Measurements from ENCODE around the gene SSC5D.
"Not testable (repeated sequence)": the region's sequence is repeated elsewhere in the genome, so short reads cannot be mapped to it uniquely, and the experiment has no call there.

SSC5D gene

GRCh38 chr19:55486971-55487923 lies 989 bp upstream of the SSC5D start:
- peak; percentile 92 for DNase-seq (ENCODE audit: low read depth)

DNA sequence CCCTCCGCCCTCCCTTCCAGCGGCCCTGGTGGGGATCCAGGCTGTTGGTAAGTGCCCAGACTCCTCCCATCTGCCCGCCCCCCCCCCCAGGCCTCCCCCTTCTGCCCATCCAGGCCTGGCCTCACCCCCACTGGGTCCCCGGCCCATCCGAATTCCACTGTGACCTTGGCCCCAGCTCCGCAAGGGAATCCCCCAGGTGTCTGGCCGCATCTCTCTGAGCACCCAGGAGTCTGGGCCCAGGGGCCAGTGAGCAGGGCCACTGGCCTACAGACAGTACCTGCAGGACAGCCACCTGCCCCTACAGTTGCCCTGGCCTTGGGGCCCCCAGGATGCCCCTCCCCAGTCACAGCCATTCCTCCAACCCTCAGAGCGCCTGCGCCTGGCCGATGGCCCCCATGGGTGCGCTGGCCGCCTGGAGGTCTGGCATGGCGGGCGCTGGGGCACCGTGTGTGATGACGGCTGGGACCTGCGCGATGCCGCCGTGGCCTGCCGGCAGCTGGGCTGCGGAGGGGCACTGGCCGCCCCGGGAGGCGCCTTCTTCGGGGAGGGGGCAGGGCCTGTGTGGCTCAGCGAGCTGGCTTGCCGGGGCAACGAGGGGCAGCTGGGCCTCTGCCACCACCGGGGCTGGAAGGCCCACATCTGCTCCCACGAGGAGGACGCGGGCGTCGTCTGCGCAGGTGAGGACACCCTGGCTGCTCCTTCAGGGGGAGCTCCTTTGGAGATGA lies 912 bp downstream of the SSC5D start:
- DNase-seq (ENCODE audit: low read depth): no peak

DNA sequence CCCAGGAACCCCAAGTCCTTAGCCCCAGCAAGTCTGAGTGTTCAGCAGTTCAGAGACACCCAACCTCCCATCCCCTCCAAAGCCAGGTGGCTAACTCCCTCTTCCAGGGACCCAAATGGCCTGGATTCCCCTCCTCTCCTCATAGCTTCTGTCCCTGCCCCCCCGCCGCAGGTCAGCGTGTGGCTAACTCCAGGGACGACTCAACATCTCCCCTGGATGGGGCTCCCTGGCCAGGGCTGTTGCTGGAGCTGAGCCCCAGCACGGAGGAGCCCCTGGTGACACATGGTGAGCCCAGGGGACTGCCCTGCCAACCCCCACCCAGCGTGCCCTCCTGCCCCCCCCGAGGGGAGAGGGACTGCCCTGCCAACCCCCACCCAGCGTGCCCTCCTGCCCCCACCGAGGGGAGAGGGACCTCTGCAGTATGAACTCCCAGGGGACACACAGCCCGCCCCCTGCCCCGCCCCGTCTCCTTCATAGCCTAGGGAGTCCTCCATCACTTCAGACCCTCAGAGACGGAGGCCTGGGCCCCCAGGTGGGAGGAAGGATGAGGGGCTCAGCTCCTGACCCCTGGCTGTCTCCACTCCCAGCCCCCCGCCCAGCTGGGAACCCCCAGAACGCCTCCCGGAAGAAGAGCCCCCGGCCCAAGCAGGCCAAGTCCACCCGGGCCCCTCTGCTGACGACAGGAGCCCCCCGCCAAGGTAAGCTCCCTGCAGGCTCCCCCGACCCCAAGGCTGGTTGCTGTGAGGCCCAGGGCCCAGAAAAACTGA lies 1.7 kb downstream of the SSC5D start:
- no peak for DNase-seq (ENCODE audit: low read depth)

DNA sequence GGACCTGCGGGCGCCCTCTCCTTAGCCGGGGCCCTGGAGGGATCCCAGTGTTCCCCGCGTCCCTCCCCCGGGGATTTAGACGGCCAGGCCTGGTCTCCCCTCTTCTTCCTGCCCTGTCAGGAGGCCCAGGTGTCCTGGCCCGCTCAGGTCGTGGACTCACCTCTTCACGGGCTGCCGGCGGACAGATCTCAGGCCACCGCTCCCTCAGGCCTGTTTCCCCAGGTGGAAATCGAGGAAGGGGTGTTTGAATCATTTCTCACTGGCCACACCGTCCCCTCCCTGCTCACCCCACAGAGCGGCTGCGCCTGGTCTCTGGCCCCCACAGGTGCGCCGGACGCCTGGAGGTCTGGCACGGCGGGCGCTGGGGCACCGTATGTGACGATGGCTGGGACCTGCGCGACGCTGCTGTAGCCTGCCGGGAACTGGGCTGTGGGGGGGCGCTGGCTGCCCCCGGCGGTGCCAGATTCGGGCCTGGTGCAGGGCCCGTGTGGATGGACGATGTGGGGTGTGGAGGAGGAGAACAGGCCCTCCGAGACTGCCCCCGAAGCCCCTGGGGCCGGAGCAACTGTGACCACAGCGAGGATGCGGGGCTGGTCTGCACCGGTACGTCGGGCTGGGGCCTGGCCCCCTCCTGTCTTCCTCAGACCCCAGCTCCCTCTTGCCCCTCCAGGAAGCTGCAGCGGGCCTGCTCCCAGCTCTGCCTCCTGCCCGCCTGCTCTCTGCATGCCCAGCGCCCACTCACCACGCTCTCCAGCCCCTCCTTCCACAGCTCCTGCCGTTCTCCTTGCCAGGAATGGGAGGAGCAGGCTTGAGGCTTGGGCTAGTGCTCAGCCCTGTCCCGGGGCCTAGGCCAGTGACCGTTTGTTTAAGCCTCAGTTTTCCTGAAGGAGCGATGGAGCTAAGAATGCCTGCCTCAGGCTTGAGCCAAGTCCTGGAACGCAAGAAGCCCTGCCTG lies 2.5 kb downstream of the SSC5D start:
- DNase-seq (ENCODE audit: low read depth): no peak

GRCh38 chr19:55491546-55492360 lies 3.5 kb downstream of the SSC5D start:
- no peak for DNase-seq (ENCODE audit: low read depth)

GRCh38 chr19:55492362-55492944 lies 4.2 kb downstream of the SSC5D start:
- no peak for DNase-seq (ENCODE audit: low read depth)

DNA sequence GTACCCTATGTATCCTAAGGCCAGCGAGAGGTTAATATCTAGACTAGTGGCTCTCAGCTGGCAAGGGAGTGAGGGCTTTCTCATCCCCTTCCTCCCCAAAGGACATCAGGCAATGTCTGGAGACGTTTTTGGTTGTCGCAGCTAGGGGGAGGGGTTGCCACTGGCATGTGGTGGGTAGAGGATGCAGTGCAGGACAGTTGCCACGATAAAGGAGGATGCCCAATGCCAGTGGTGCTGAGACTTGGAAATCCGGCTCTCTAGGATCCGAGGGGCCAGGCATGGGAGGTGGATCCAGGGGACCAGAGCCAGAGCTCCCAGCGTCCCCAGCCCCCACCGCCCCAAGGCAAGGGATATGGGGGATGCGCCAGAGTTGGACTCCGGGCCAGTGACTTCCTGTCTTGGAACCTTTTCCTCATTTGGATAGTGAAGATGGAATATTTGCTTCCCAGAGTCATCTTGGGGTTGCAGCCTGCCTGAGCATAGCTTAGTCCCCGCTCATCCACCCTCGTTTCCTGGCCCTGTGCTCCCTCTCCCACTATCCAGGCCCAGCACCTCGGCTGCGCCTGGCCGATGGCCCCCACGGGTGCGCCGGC lies 4.9 kb downstream of the SSC5D start:
- DNase-seq (ENCODE audit: low read depth): no peak

- DNase-seq (ENCODE audit: low read depth): no peak
Observed at GRCh38 chr19:55493645-55494171, 5.5 kb downstream of the SSC5D start.

- no peak for DNase-seq (ENCODE audit: low read depth)
Observed at GRCh38 chr19:55494172-55494761, 6.0 kb downstream of the SSC5D start.

DNA sequence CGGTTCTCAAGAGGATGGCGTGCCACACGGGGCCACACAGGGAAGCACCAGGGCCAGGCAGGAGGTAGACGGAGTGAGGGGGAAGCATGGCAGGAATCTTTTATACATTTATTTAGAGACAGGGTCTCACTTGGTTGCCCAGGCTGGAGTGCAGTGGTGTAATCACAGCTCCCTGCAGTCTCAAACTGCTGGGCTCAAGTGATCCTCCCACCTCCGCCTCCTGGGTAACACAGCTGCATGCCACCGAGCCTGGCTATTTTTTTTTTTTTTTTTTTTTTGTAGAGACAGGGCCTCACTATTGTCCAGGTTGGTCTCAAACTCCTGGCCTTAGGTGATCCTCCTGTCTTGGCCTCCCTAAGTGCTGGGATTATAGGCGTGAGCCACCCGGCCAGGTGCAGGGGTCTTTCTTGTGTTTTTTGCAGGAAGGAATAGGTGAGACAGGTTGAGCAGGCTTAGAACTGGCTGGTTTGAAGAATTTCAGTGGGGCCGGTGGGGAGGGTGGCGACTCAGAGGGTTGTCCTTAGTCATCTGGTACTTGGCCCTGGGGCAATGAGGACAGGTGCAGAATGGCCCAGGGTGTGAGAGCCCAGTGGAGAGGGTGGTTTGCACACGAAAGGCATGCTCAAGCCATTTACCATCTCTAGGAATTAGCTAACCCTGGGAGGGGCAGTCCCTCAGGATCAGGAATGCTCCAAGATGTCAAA lies 7.6 kb downstream of the SSC5D start:
- no peak for DNase-seq (ENCODE audit: low read depth)

DNA sequence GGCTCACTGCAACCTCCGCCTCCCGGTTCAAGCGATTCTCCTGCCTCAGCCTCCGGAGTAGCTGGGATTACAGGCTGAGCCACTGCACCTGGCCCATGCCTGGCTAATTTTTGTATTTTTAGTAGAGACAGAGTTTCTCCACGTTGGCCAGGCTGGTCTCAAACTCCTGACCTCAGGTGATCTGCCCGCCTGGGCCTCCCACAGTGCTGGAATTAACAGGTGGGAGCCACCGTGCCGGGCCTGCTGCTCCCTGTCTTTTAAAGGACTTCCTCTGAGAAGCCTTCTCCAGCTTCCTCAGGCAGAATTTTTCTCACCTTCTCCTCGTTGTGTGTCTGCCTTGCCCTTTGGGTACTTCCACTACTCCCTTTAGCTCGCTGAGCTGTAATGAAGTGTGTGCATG lies 8.6 kb downstream of the SSC5D start:
- DNase-seq (ENCODE audit: low read depth): not testable (repeated sequence)

- DNase-seq (ENCODE audit: low read depth): no peak
Observed at GRCh38 chr19:55497763-55498162, 9.5 kb downstream of the SSC5D start.

GRCh38 chr19:55498246-55498840 lies 10.1 kb downstream of the SSC5D start:
- no peak for DNase-seq (ENCODE audit: low read depth)

GRCh38 chr19:55500368-55500952 lies 12.2 kb downstream of the SSC5D start:
- DNase-seq (ENCODE audit: low read depth): no peak

- DNase-seq (ENCODE audit: low read depth): no peak
Observed at GRCh38 chr19:55502197-55502952, 14.1 kb downstream of the SSC5D start.

DNA sequence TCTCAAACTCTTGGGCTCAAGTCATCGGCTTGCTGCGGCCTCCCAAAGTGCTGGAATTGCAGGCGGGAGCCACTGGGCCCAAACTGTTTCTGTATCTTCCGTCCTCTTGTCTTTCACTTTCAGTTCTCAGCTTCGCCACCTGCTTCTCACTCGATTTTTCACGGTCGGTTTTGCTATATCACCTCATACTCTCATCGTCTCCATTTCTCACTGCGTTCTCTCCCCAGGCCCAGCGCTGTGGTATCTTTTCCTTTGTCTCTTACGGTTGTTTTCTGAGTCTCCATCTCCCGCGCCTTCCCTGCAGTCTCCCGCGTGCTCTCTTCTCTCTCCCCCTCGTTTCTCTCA lies 14.9 kb downstream of the SSC5D start:
- DNase-seq (ENCODE audit: low read depth): no peak
